Right renal cortex interstitium (tissue), 3 donors: ENCODE measurements around the gene SELENOM. TPM values are rescaled to one million over a fixed set of nuclear protein-coding genes. Genes with fewer than 3 reads are reported as not detected.
"Not testable (repeated sequence)": the region's sequence is repeated elsewhere in the genome, so short reads cannot be mapped to it uniquely, and the experiment has no call there.

ENCODE experiments used
- DNase-seq, 3 donors: peaks; one replicate each; pipeline ENCODE4 v3.0.0-alpha.2; 2013; ENCODE audit warnings: low read depth in 3 of 3, low spot score in 2 of 3
- polyA plus RNA-seq, 3 donors: library from polyadenylated mRNA; unstranded; fragments of 120-200 nt; gene quantifications; one replicate each; pipeline ENCODE4 v1.2.1, GENCODE V29; 2013; ENCODE audit not compliant: insufficient read length in 3 of 3

The SELENOM gene
- polyA plus RNA-seq, 3 donors = 6.6 to 8.0 (median 7.6) TPM

GRCh38 chr22:31080848-31081649 is 26.3 kb downstream of the SELENOM start, which contains the start of gene SMTN:
Gene SMTN, plus strand, starts transcription at chr22:31081318. Its CDS starts 1,941 bp downstream, at chr22:31083259.
- DNase-seq = peak; percentile 91 to 95 (median 93)

- DNase-seq = no peak
Observed at GRCh38 chr22:31080164-31080847, 27.1 kb downstream of the SELENOM start.

- DNase-seq = no peak
Observed at GRCh38 chr22:31079095-31079642, 28.2 kb downstream of the SELENOM start.

- not testable (repeated sequence) for DNase-seq
Observed at GRCh38 chr22:31078389-31078788, 29.0 kb downstream of the SELENOM start.

- no peak for DNase-seq
Observed at GRCh38 chr22:31077681-31078080, 29.7 kb downstream of the SELENOM start.

- no peak for DNase-seq
Observed at GRCh38 chr22:31075961-31076360, 31.4 kb downstream of the SELENOM start.

- DNase-seq = not testable (repeated sequence)
Observed at GRCh38 chr22:31073545-31074145, 33.7 kb downstream of the SELENOM start.

- DNase-seq = not testable (repeated sequence)
Observed at GRCh38 chr22:31073125-31073524, 34.2 kb downstream of the SELENOM start.

GRCh38 chr22:31069691-31070314 is 37.6 kb downstream of the SELENOM start:
- not testable (repeated sequence) for DNase-seq

GRCh38 chr22:31068970-31069369 is 38.4 kb downstream of the SELENOM start:
- DNase-seq = no peak

- DNase-seq = no peak
Observed at GRCh38 chr22:31064369-31064768, 43.0 kb downstream of the SELENOM start.

GRCh38 chr22:31062566-31063230 is 44.7 kb downstream of the SELENOM start:
- no peak for DNase-seq

GRCh38 chr22:31059663-31060062 is 47.7 kb downstream of the SELENOM start:
- DNase-seq = not testable (repeated sequence)

- no peak for DNase-seq
Observed at GRCh38 chr22:31056986-31057599, 50.3 kb downstream of the SELENOM start.

GRCh38 chr22:31055635-31056159 is 51.7 kb downstream of the SELENOM start:
- no peak for DNase-seq

GRCh38 chr22:31055117-31055634 is 52.2 kb downstream of the SELENOM start:
- DNase-seq = no peak
